ENCODE data around the gene SYT17. TPM values are rescaled to one million over a fixed set of nuclear protein-coding genes. Genes with fewer than 3 reads are reported as not detected.

SYT17 gene
- total RNA-seq, 1 experiment from 2014 or later = 36.6 TPM

- intact Hi-C loops (cut with micrococcal nuclease; ENCODE audit: unreplicated experiment) = no loop called here
Observed at GRCh38 chr16:19228052-19228451, 60.0 kb downstream of the SYT17 start.

DNA sequence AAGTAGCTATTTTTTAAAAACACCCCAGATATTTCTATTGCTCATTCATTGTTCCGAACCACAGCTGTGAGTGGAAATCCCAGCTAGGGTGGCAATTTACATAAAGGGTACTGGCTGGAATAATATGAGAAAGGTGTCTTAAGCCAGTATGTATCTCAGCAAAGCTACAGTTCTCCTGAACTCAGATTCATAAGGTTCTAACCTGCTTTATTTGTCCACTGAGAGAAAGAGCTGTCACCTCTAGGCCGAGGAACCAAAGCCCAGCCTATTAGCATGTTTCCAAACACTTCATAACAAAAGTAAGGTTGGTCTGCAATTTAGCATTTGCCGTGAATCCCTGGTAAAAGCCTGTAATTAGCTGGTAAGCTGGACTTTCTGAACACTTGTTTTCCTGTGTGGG is 60.5 kb downstream of the SYT17 start:
- Histone ChIP-seq H3K4me2 (no peak overlapping the region), H3K9me2 (ENCODE audit: insufficient read depth) (no peaks in the 10 kb centered on the region), H3K9me3 (ENCODE audit: insufficient read depth, low read depth) (peaks cover 3% of the 10 kb centered on the region; the same call in 1 of the 2 replicates), H3K4me1 (replicated peaks; ENCODE audit: insufficient read depth) (peaks cover 5% of the 10 kb centered on the region), H3K27me3 (ENCODE audit: insufficient read depth, low read depth) (no peaks in the 10 kb centered on the region), H4K20me1 (ENCODE audit: insufficient read depth) (no peaks in the 10 kb centered on the region), H3K27ac (no peak overlapping the region), H3F3A (ENCODE audit: insufficient read depth, low read depth) (no peaks in the 10 kb centered on the region), H3K79me2 (ENCODE audit: low read depth) (no peaks in the 10 kb centered on the region), H3K4me3 (no peak overlapping the region), H2AFZ (no peak overlapping the region), H3K36me3 (ENCODE audit: low read depth) (peaks cover 12% of the 10 kb centered on the region)
- TF ChIP-seq EZH2 (IDR thresholded peaks at IDR 0.05; ENCODE audit: low read depth) = no peak
- TF ChIP-seq CTCF (conservative IDR thresholded peaks at IDR 0.05) = no peak
- no peak for DNase-seq
- ChIA-PET POLR2A (ENCODE audit: unreplicated experiment) (interaction anchor here (0.7 kb wide), 1 partner anchor 55 kb away, joined by 4 read pairs; no protein-coding TSS in a partner anchor), CTCF (no interaction called here)
- intact Hi-C loops (cut with micrococcal nuclease; ENCODE audit: unreplicated experiment) = no loop called here
- no TSS peak for BruUV-seq (replicated peaks)

More at GRCh38 chr16:19228052-19228451, 60.0 kb downstream of the SYT17 start:
- no peak for TF ChIP-seq CTCF (conservative IDR thresholded peaks at IDR 0.05)
- no peak for TF ChIP-seq EZH2 (IDR thresholded peaks at IDR 0.05; ENCODE audit: low read depth)
- Histone ChIP-seq H3K9me3 (ENCODE audit: insufficient read depth, low read depth) (peaks cover 8% of the 10 kb centered on the region), H3K4me1 (replicated peaks; ENCODE audit: insufficient read depth) (peaks cover 5% of the 10 kb centered on the region), H4K20me1 (ENCODE audit: insufficient read depth) (no peaks in the 10 kb centered on the region), H3K9me2 (ENCODE audit: insufficient read depth) (no peaks in the 10 kb centered on the region), H2AFZ (no peak overlapping the region), H3K4me2 (no peak overlapping the region), H3F3A (ENCODE audit: insufficient read depth, low read depth) (no peaks in the 10 kb centered on the region), H3K79me2 (ENCODE audit: low read depth) (no peaks in the 10 kb centered on the region), H3K27ac (no peak overlapping the region), H3K4me3 (no peak overlapping the region), H3K27me3 (ENCODE audit: insufficient read depth, low read depth) (no peaks in the 10 kb centered on the region), H3K36me3 (ENCODE audit: low read depth) (peaks cover 17% of the 10 kb centered on the region)
- POLR2A ChIA-PET (ENCODE audit: unreplicated experiment) = interaction anchor here (0.6 to 0.7 kb wide), 2 partner anchors 56 to 136 kb away, joined by 4 to 12 read pairs; no protein-coding TSS in a partner anchor
- BruUV-seq (replicated peaks) = no TSS peak
- CTCF ChIA-PET = interaction anchor here (0.6 to 0.7 kb wide), 2 partner anchors 91 to 199 kb away, joined by 4 to 14 read pairs; no protein-coding TSS in a partner anchor
- no peak for DNase-seq

- POLR2A ChIA-PET (ENCODE audit: unreplicated experiment) = no interaction called here
Observed at GRCh38 chr16:19230575-19230974, 62.5 kb downstream of the SYT17 start.

More at GRCh38 chr16:19230575-19230974, 62.5 kb downstream of the SYT17 start:
- no peaks in the 10 kb centered on the region for H3K79me2 ChIP-seq (ENCODE audit: low read depth)
- no peaks in the 10 kb centered on the region for H4K20me1 ChIP-seq (ENCODE audit: insufficient read depth)
- H3K4me3 ChIP-seq = no peak overlapping the region
- no peak overlapping the region for H2AFZ ChIP-seq
- TF ChIP-seq CTCF (conservative IDR thresholded peaks at IDR 0.05) = no peak
- TF ChIP-seq EZH2 (IDR thresholded peaks at IDR 0.05; ENCODE audit: low read depth) = no peak
- no peaks in the 10 kb centered on the region for H3K27me3 ChIP-seq (ENCODE audit: insufficient read depth, low read depth)
- H3K27ac ChIP-seq = no peak overlapping the region
- no peak for DNase-seq
- H3K9me2 ChIP-seq (ENCODE audit: insufficient read depth) = no peaks in the 10 kb centered on the region
- no TSS peak for BruUV-seq (replicated peaks)
- H3F3A ChIP-seq (ENCODE audit: insufficient read depth, low read depth) = no peaks in the 10 kb centered on the region
- no peak overlapping the region for H3K4me2 ChIP-seq
- 0 out of 2 replicates have a peak, but pooled peaks cover 2% of the 10 kb centered on the region for H3K9me3 ChIP-seq (ENCODE audit: insufficient read depth, low read depth)
- intact Hi-C loops (cut with micrococcal nuclease; ENCODE audit: unreplicated experiment) = no loop called here
- peaks cover 5% of the 10 kb centered on the region for H3K4me1 ChIP-seq (replicated peaks; ENCODE audit: insufficient read depth)
- CTCF ChIA-PET = no interaction called here
- peaks cover 3% of the 10 kb centered on the region; the same call in 1 of the 2 replicates for H3K36me3 ChIP-seq (ENCODE audit: low read depth)

Data from PC-9 (cell line).